HepG2 (cell line): ENCODE data around the gene SHC1. TPM values are rescaled to one million over a fixed set of nuclear protein-coding genes. Genes with fewer than 3 reads are reported as not detected.
A peak's percentile ranks its signal among the peaks of the same experiment; 100 is the strongest.

Experiments
- BCL6 ChIP-seq: IDR thresholded peaks from 2 replicates; pipeline ENCODE4 v1.6.1; 2016; ENCODE audit warnings: missing genetic modification reagents, missing compliant biosample characterization
- GLI4 ChIP-seq: sonication (generic); formaldehyde crosslinking; IDR thresholded peaks from 2 replicates; pipeline ENCODE4 v1.5.1; 2020; ENCODE audit warnings: missing genetic modification reagents, mild to moderate bottlenecking, moderate library complexity, borderline replicate concordance
- HCFC1 ChIP-seq: fragments of 150-350 bp; IDR thresholded peaks from 2 replicates; pipeline ENCODE4 v1.6.1; 2014; ENCODE audit warnings: low read depth, low read length
- HOXA3 ChIP-seq: sonication (generic); formaldehyde crosslinking; IDR thresholded peaks from 2 replicates; pipeline ENCODE4 v1.5.0; 2020; ENCODE audit warnings: missing genetic modification reagents
- KDM5A ChIP-seq: fragments of 200-600 bp; sonication (generic); IDR thresholded peaks from 2 replicates; pipeline ENCODE4 v1.7.0; 2018; ENCODE audit warnings: antibody characterized with exemption, mild to moderate bottlenecking, low read length, borderline replicate concordance
- MIXL1 ChIP-seq: IDR thresholded peaks from 2 replicates; pipeline ENCODE4 v1.6.1; 2016
- NCOA1 ChIP-seq: sonication (generic); formaldehyde crosslinking; IDR thresholded peaks from 2 replicates; pipeline ENCODE4 v1.9.0; 2021; ENCODE audit warnings: missing genetic modification reagents
- NRL ChIP-seq: sonication (generic); formaldehyde crosslinking; IDR thresholded peaks from 2 replicates; pipeline ENCODE4 v1.5.0; 2020; ENCODE audit warnings: missing genetic modification reagents, mild to moderate bottlenecking, moderate library complexity, borderline replicate concordance
- PHF8 ChIP-seq: sonication (generic); formaldehyde crosslinking; IDR thresholded peaks from 2 replicates; pipeline ENCODE4 v1.5.0; 2020; ENCODE audit warnings: missing genetic modification reagents
- XBP1 ChIP-seq: sonication (generic); formaldehyde crosslinking; IDR thresholded peaks from 2 replicates; pipeline ENCODE4 v1.5.0; 2020; ENCODE audit warnings: missing genetic modification reagents
- ZBTB42 ChIP-seq: sonication (generic); formaldehyde crosslinking; IDR thresholded peaks from 2 replicates; pipeline ENCODE4 v1.5.0; 2020; ENCODE audit warnings: mild to moderate bottlenecking, missing genetic modification reagents
- ZFP37 ChIP-seq: sonication (generic); formaldehyde crosslinking; IDR thresholded peaks from 2 replicates; pipeline ENCODE4 v1.4.0; 2020; ENCODE audit warnings: missing genetic modification reagents, borderline replicate concordance
- ZMAT5 ChIP-seq: sonication (generic); formaldehyde crosslinking; IDR thresholded peaks from 2 replicates; pipeline ENCODE4 v1.5.0; 2020; ENCODE audit warnings: mild to moderate bottlenecking, low read depth, missing genetic modification reagents, borderline replicate concordance
- ZNF562 ChIP-seq: sonication (generic); formaldehyde crosslinking; IDR thresholded peaks from 2 replicates; pipeline ENCODE4 v1.8.0; 2022; ENCODE audit warnings: missing genetic modification reagents, borderline replicate concordance
- ZNF746 ChIP-seq: sonication (generic); formaldehyde crosslinking; IDR thresholded peaks from 2 replicates; pipeline ENCODE4 v1.8.0; 2022; ENCODE audit warnings: mild to moderate bottlenecking, missing genetic modification reagents
- ZNF749 ChIP-seq: sonication (generic); formaldehyde crosslinking; IDR thresholded peaks from 2 replicates; pipeline ENCODE4 v1.8.0; 2022; ENCODE audit warnings: mild to moderate bottlenecking, missing genetic modification reagents, moderate library complexity, borderline replicate concordance
- ZNF790 ChIP-seq: sonication (generic); formaldehyde crosslinking; IDR thresholded peaks from 2 replicates; pipeline ENCODE4 v1.8.0; 2022; ENCODE audit warnings: missing genetic modification reagents, mild to moderate bottlenecking, borderline replicate concordance
- polyA plus RNA-seq, 8 experiments: library from polyadenylated mRNA; depleted of rRNA in 3 of 8; stranded (reverse) in 7 of 8; unstranded in 1 of 8; fragments of >200 nt; fragmentation: Illumina TruSeq in 4 of 8; extraction: Trizol in 4 of 8; gene quantifications; 2 replicates each; pipeline versions ENCODE4 v1.2.1 to v1.2.3, GENCODE V29; 2011 to 2016; ENCODE audit warnings: low read depth in 4 of 8, missing spikeins in 1 of 8, mixed read lengths in 1 of 8; ENCODE audit not compliant: insufficient read depth in 1 of 8
- total RNA-seq, 5 experiments: library from RNA; depleted of rRNA; stranded (reverse); fragments of >200 nt; fragmentation: Illumina TruSeq; extraction: Trizol; gene quantifications; 2 replicates each; pipeline ENCODE4 v1.2.3, GENCODE V29; 2016; ENCODE audit warnings: low read depth in 1 of 5
- TF ChIP-seq, protein P1 (sequence below): sonication (generic); formaldehyde crosslinking; IDR thresholded peaks from 2 replicates; pipeline ENCODE4 v1.4.0; 2020; ENCODE audit warnings: low read depth, missing genetic modification reagents
- TF ChIP-seq, protein P2 (sequence below), 2 experiments: IDR thresholded peaks; 2 replicates each; pipeline ENCODE4 v1.6.1; 2011 to 2012; ENCODE audit warnings: low read length in 2 of 2, borderline replicate concordance in 1 of 2, low read depth in 1 of 2, mild to moderate bottlenecking in 1 of 2, moderate library complexity in 1 of 2
- TF ChIP-seq, protein P3 (sequence below): sonication (generic); formaldehyde crosslinking; IDR thresholded peaks from 2 replicates; pipeline ENCODE4 v1.5.1; 2020; ENCODE audit warnings: missing genetic modification reagents, mild to moderate bottlenecking, borderline replicate concordance

Gene SHC1
- total and polyA plus RNA-seq, 2 of the 13 experiments (the other 11 are each of a cell fraction or from before 2014, with no cell fraction given), result 52.0 to 137 TPM

DNA sequence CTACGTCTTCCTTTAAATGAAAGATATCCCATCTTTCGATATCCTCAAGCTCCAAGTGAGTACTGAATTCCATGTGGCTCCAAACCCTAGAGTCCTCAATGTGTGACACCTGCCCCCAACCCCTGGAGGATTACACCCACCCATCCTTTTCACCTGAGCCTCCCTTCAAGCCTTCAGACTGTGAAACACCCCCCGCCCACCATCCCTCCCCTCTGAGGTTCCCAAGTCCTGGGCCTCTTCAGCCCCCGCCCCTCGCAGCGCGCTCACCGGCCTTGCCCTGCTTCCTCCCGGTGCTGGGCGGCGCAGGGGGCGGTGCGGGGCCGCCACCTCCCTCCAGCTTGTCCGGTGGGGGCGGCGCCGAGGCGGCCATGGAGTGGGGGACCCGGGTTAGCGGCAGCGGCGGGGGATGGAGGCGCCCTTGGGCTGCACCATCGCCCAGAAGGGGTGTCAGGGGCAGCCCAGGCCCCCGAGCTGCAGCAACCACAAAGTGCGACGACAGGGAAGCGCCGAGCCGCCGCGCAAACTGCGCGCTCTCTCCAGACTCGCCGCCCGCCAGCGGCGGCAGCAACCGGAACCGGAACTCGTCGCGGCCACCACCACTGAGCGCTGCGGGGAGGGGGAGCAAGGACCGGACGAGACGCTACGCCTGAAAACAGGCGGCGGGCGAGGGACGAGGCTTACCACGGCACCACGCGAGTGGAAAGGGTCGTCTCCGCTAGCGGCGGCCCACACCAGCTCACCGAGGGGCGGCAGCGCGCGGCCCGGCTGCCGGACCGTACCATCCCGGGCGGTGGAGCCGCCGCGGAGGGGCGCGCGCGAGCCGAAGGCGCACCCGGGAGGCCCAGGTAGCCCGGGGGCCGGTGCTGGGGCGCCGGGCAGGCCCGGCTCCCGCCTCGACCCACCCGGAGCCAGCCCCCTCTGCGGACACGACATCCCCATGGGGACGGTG is 9.1 kb downstream of the SHC1 start, which contains the start of gene PYGO2 (continued):
- TF ChIP-seq PHF8 (CRISPR knock-in tag) (peak; percentile 79; the same call in 1 of the 2 replicates), NCOA1 (CRISPR knock-in tag) (peak; percentile 46; the same call in 1 of the 2 replicates), BCL6 (peak; percentile 24; the same call in 1 of the 2 replicates), NRL (CRISPR knock-in tag) (peak; percentile 89), GLI4 (CRISPR knock-in tag) (no peak; the same call in 1 of the 2 replicates), XBP1 (CRISPR knock-in tag) (no peak), ZBTB42 (CRISPR knock-in tag) (peak; percentile 70; the same call in 1 of the 2 replicates), ZNF562 (CRISPR knock-in tag) (no peak), ZNF749 (CRISPR knock-in tag) (peak; percentile 49; the same call in 1 of the 2 replicates), KDM5A (peak; percentile 85), HOXA3 (CRISPR knock-in tag) (peak; percentile 66), ZNF746 (CRISPR knock-in tag) (peak; percentile 74; the same call in 1 of the 2 replicates), HCFC1 (no peak; the same call in 1 of the 2 replicates), ZNF790 (CRISPR knock-in tag) (no peak; the same call in 1 of the 2 replicates), MIXL1 (no peak), ZFP37 (CRISPR knock-in tag) (no peak), ZMAT5 (CRISPR knock-in tag) (no peak)
- TF ChIP-seq, protein P1, sequence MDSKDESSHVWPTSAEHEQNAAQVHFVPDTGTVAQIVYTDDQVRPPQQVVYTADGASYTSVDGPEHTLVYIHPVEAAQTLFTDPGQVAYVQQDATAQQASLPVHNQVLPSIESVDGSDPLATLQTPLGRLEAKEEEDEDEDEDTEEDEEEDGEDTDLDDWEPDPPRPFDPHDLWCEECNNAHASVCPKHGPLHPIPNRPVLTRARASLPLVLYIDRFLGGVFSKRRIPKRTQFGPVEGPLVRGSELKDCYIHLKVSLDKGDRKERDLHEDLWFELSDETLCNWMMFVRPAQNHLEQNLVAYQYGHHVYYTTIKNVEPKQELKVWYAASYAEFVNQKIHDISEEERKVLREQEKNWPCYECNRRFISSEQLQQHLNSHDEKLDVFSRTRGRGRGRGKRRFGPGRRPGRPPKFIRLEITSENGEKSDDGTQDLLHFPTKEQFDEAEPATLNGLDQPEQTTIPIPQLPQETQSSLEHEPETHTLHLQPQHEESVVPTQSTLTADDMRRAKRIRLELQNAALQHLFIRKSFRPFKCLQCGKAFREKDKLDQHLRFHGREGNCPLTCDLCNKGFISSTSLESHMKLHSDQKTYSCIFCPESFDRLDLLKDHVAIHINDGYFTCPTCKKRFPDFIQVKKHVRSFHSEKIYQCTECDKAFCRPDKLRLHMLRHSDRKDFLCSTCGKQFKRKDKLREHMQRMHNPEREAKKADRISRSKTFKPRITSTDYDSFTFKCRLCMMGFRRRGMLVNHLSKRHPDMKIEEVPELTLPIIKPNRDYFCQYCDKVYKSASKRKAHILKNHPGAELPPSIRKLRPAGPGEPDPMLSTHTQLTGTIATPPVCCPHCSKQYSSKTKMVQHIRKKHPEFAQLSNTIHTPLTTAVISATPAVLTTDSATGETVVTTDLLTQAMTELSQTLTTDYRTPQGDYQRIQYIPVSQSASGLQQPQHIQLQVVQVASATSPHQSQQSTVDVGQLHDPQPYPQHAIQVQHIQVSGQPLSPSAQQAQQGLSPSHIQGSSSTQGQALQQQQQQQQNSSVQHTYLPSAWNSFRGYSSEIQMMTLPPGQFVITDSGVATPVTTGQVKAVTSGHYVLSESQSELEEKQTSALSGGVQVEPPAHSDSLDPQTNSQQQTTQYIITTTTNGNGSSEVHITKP (CRISPR knock-in tag), result peak; percentile 98
- TF ChIP-seq, protein P2, sequence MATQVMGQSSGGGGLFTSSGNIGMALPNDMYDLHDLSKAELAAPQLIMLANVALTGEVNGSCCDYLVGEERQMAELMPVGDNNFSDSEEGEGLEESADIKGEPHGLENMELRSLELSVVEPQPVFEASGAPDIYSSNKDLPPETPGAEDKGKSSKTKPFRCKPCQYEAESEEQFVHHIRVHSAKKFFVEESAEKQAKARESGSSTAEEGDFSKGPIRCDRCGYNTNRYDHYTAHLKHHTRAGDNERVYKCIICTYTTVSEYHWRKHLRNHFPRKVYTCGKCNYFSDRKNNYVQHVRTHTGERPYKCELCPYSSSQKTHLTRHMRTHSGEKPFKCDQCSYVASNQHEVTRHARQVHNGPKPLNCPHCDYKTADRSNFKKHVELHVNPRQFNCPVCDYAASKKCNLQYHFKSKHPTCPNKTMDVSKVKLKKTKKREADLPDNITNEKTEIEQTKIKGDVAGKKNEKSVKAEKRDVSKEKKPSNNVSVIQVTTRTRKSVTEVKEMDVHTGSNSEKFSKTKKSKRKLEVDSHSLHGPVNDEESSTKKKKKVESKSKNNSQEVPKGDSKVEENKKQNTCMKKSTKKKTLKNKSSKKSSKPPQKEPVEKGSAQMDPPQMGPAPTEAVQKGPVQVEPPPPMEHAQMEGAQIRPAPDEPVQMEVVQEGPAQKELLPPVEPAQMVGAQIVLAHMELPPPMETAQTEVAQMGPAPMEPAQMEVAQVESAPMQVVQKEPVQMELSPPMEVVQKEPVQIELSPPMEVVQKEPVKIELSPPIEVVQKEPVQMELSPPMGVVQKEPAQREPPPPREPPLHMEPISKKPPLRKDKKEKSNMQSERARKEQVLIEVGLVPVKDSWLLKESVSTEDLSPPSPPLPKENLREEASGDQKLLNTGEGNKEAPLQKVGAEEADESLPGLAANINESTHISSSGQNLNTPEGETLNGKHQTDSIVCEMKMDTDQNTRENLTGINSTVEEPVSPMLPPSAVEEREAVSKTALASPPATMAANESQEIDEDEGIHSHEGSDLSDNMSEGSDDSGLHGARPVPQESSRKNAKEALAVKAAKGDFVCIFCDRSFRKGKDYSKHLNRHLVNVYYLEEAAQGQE (IDR thresholded peaks at IDR 0.05; ENCODE audit: borderline replicate concordance in 1 of 2, low read depth in 1 of 2, low read length in 2 of 2), result no peak
- TF ChIP-seq, protein P3, sequence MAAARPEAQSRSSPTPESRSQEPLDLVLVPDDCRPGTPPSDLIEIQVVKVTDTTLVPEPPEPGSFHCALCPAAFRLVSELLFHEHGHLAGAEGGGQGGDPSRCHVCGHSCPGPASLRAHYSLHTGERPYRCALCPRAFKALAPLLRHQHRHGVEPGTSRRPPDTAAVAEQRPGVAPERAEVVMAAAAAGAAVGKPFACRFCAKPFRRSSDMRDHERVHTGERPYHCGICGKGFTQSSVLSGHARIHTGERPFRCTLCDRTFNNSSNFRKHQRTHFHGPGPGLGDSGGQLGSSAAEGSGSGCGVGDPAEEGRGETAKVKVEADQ (CRISPR knock-in tag), result no peak; the same call in 1 of the 2 replicates
